ENCODE data around the gene CCDC137. TPM values are rescaled to one million over a fixed set of nuclear protein-coding genes. Genes with fewer than 3 reads are reported as not detected.

The CCDC137 gene
- total RNA-seq, 2 donors from 2014 or later = 35.8 to 44.2 TPM

- Mint-ChIP-seq H3K9me3 (no peaks in the 10 kb centered on the region), H3K27ac (no peak overlapping the region), H3K36me3 (ENCODE audit: low read depth) (peaks cover 48% of the 10 kb centered on the region), H3K27me3 (ENCODE audit: insufficient read depth) (no peaks in the 10 kb centered on the region), H3K4me1 (no peaks in the 10 kb centered on the region), H3K4me3 (no peak overlapping the region)
- DNase-seq = no peak
- TF ChIP-seq CTCF (conservative IDR thresholded peaks at IDR 0.05) = no peak
- 95% methylated on average over 18 of the region's 18 CpGs for WGBS, 2 experiments (ENCODE audit: insufficient coverage in 1 of 2, insufficient read length in 1 of 2)
- Histone ChIP-seq H3K9ac (ENCODE audit: extremely low read depth, low read length, poor library complexity, severe bottlenecking) (no peak overlapping the region), H3K27ac (ENCODE audit: low read depth, low read length) (no peak overlapping the region), H3K9me3 (ENCODE audit: control insufficient read depth, low read length) (no peaks in the 10 kb centered on the region), H3K27me3 (ENCODE audit: control insufficient read depth, insufficient read depth, low read length, poor library complexity, severe bottlenecking) (no peaks in the 10 kb centered on the region), H3K4me3 (ENCODE audit: low read length) (no peak overlapping the region), H3K4me1 (ENCODE audit: control insufficient read depth, insufficient read depth, low read length) (no peaks in the 10 kb centered on the region), H3K36me3 (ENCODE audit: control insufficient read depth, insufficient read depth, low read length) (peaks cover 63% of the 10 kb centered on the region)
Observed at GRCh38 chr17:81691196-81691595, 24.7 kb downstream of the CCDC137 start.

- H3K4me1 Mint-ChIP-seq = no peaks in the 10 kb centered on the region
Observed at GRCh38 chr17:81691608-81692007, 25.1 kb downstream of the CCDC137 start.

GRCh38 chr17:81693509-81694210 is 27.1 kb downstream of the CCDC137 start:
- H3K9me3 Mint-ChIP-seq = no peaks in the 10 kb centered on the region

More at GRCh38 chr17:81691608-81692007, 25.1 kb downstream of the CCDC137 start:
- Mint-ChIP-seq H3K9me3 (no peaks in the 10 kb centered on the region), H3K27me3 (ENCODE audit: insufficient read depth) (no peaks in the 10 kb centered on the region), H3K4me3 (no peak overlapping the region), H3K27ac (no peak overlapping the region), H3K36me3 (ENCODE audit: low read depth) (peaks cover 46% of the 10 kb centered on the region)
- H3K27ac ChIP-seq (ENCODE audit: low read depth, low read length) = no peak overlapping the region
- no peak overlapping the region for H3K9ac ChIP-seq (ENCODE audit: extremely low read depth, low read length, poor library complexity, severe bottlenecking)
- H3K27me3 ChIP-seq (ENCODE audit: control insufficient read depth, insufficient read depth, low read length, poor library complexity, severe bottlenecking) = no peaks in the 10 kb centered on the region
- no peak overlapping the region for H3K4me3 ChIP-seq (ENCODE audit: low read length)
- H3K4me1 ChIP-seq (ENCODE audit: control insufficient read depth, insufficient read depth, low read length) = no peaks in the 10 kb centered on the region
- no peaks in the 10 kb centered on the region for H3K9me3 ChIP-seq (ENCODE audit: control insufficient read depth, low read length)
- no peak for TF ChIP-seq CTCF (conservative IDR thresholded peaks at IDR 0.05)
- peaks cover 62% of the 10 kb centered on the region for H3K36me3 ChIP-seq (ENCODE audit: control insufficient read depth, insufficient read depth, low read length)
- no peak for DNase-seq
- 98% methylated on average over 20 of the region's 20 CpGs for WGBS, 2 experiments (ENCODE audit: insufficient coverage in 1 of 2, insufficient read length in 1 of 2)

More at GRCh38 chr17:81693509-81694210, 27.1 kb downstream of the CCDC137 start:
- no peaks in the 10 kb centered on the region for H3K27me3 Mint-ChIP-seq (ENCODE audit: insufficient read depth)
- no peak overlapping the region for H3K4me3 ChIP-seq (ENCODE audit: low read length)
- no peak overlapping the region for H3K27ac Mint-ChIP-seq
- no peak overlapping the region for H3K27ac ChIP-seq (ENCODE audit: low read depth, low read length)
- H3K9ac ChIP-seq (ENCODE audit: extremely low read depth, low read length, poor library complexity, severe bottlenecking) = no peak overlapping the region
- TF ChIP-seq CTCF (conservative IDR thresholded peaks at IDR 0.05) = peak; percentile 54
- H3K4me1 ChIP-seq (ENCODE audit: control insufficient read depth, insufficient read depth, low read length) = no peaks in the 10 kb centered on the region
- H3K4me3 Mint-ChIP-seq = no peak overlapping the region
- H3K36me3 ChIP-seq (ENCODE audit: control insufficient read depth, insufficient read depth, low read length) = peaks cover 63% of the 10 kb centered on the region
- no peaks in the 10 kb centered on the region for H3K4me1 Mint-ChIP-seq
- H3K9me3 ChIP-seq (ENCODE audit: control insufficient read depth, low read length) = no peaks in the 10 kb centered on the region
- no peaks in the 10 kb centered on the region for H3K27me3 ChIP-seq (ENCODE audit: control insufficient read depth, insufficient read depth, low read length, poor library complexity, severe bottlenecking)
- H3K36me3 Mint-ChIP-seq (ENCODE audit: low read depth) = peaks cover 56% of the 10 kb centered on the region
- 95 to 96% methylated on average over 19 to 35 of the region's 35 CpGs for WGBS, 2 experiments (ENCODE audit: insufficient coverage in 1 of 2, insufficient read length in 1 of 2)
- peak; percentile 83 for DNase-seq

Measured in endodermal cell (in vitro differentiated cells).